ENCODE data around the gene RECK.

RECK gene

DNA sequence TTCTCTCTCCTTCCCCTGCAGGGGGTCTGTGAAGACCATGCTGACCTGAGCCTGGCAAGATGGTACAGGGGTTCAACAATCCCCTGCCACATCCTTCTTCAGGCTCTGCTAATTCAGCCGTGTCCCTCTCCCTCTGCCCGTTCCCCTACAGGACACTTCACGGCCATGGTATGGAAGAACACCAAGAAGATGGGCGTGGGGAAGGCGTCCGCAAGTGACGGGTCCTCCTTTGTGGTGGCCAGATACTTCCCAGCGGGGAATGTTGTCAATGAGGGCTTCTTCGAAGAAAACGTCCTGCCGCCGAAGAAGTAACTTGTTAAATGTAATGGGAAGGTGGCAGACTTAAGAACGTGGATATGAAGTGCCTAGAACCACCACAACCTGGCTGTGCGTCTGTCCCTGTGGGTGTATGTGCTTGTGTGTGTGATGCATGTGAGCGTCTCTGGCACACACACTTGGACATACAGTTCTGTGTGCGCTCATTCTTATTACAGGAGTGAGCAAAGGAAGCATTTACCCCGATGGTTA, 125.6 kb downstream of the RECK start:
- DNase-seq, result no peak

DNA sequence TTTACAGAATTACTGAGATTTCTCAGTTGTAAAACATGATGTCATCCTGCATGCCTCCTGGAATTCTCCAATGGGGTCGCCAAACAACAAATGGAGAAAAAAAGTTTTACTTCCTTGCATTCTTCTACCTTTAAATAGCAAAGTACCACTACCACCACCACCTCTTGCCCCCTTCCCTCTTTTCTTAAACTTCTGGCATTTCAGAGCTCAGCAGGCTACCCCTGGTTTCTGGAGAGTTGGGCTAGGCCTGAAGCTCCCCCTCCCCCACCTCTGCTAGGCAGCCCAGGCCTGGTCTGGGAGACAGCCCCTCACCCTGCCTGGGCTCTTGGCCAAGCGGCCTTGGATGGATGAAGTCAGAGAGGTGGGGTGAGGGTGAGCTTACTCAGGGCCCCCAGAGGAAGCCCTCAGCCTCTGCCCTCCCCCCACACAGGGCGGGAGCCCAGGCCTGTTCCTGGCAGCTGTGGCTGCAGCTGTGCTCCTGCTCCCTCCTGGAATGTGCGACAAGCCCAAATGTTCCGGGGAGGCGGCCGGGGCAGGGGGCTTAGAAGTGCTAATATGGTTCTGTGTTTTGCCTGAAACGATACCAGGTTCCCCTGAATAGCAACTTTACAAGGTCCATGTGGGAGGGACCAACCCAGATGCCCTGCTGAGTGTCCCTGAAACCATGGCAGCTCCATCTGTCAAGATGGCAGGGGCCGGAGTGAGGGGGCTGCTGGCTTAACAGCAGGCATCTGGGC, 126.5 kb downstream of the RECK start:
- no peak for DNase-seq

DNA sequence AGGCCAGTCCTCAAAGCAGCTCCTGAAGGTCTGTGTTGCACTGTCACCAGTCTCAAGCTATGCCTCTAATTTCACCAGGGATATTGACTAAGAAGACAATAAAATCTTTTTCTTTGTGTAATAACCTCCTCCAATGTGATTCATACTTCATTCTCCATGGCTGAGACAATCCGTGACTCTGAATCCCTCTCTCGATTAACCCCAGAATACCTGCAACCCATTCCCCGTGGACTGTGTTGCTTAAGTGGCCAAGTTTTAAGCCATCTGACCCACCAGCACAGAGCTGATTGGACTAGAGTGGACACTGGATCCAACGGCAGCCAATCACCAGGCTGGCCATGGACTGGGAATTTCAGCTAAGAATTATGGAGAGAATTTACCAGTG, 127.1 kb downstream of the RECK start:
- DNase-seq, result no peak

DNA sequence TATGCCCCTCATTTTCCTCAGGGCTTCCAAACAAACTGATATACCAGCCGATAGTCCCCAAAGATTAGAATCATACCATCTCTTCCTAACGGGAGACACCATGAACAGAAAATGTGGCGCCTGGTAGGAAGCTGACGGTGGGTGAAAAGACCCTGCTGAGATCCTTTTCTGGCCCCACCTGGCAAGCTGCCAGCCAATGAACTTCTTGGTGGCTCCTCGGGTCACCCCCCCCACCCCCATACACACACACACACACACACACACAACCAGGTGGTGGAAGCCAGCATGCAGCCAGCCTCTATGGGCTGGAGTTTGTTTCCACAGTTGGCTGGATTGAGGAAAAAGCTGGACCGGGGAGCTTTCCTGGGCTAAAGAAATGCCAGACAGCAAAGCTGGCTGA, 127.7 kb downstream of the RECK start:
- no peak for DNase-seq

DNA sequence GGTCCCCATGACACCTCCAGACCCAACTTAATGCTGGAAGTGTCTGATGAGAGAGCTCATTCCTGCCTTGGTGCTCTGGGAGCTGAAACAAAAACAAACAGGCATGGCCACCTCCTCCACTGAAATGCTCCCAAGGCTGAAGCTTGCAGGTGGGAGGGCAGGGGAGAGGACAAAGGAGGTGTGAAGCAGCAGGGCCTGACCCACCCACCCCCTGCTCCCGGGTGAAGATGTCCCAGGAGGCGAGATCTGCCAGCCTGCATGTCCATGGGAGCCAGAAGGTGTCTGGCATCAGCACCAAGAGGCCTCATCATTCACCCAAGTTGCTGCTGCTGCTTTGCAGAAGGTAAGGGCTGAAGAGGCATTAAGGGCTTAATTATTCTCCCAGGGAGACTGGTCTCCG, 128.3 kb downstream of the RECK start:
- DNase-seq, result no peak

DNA sequence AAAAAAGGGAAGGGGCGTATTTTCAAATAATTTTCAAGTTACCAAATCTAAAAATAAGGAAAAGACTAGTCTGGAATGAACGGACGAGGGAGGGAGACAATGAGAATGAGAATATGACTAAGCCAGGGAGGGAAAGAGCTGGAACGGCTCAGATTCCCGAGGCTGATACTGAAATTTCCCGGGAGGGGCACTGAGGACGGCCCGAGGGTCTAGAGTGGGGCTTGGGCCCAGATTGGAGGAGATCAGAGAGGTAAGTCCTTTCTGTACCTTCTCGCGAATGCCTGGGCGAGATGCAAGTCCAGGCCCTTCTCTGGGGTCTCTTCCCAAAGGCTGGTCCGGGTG, 129.1 kb downstream of the RECK start:
- DNase-seq, result no peak

DNA sequence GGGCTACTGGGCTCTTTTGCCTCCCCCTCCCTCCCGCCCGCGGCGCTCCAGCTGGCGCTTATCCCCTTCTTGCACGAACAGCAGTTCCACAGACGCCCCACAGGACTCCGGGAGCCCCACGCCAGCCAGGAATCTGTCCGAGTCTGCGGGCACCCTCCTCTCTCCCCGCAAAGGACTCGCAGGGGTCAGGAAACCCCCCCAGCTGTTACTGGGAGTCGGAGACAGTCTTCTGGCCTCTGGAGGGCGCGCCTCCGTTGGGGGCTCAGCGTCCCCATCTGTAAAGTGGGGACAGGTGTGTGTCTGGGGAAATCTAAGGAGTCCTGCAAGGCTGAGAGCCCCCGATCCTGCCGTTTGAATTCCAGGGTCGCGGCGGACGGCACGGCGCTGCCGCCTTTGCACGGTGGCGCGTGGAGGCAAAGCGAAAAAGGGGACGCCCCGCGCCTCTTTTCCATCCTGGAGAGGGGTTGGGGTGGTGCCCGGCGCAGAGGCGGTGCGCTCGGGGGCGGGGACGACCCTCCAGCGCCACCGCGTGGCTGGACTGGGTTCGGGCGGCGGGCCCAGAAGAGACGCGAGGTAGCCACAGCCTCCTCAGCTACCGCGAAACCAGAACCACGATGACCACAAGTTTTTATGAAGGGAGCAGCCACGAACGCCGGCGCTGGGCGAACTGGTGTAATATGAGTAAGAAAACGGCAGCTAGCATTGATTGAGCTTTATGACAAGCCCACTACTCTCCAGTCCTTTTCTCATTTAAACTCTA, 129.6 kb downstream of the RECK start:
- peak; percentile 50 for DNase-seq

DNA sequence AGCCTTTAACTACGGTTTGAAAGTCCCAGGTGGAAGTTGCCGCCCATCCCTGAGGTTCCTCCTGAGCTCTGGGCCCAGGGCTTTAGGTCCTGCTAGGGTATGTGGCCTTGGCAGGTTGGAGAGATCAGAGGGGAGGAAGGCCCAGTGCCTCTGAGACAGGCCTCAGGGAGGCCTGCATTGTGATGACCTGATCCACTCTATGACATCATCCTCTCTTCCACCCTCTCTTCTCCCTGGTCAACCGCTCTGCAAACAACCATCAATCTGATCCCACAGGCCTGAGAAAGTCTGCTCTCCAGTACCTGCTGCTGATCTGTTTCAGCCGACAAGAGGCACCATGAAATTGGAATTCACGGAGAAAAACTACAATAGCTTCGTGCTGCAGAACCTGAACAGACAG, 132.5 kb downstream of the RECK start, which contains the start of gene CCIN:
Gene CCIN, plus strand, starts transcription at position 223 of the 400 bp plus-strand sequence. Its CDS starts 115 bp downstream, at position 338.
- DNase-seq, result peak; percentile 23

DNA sequence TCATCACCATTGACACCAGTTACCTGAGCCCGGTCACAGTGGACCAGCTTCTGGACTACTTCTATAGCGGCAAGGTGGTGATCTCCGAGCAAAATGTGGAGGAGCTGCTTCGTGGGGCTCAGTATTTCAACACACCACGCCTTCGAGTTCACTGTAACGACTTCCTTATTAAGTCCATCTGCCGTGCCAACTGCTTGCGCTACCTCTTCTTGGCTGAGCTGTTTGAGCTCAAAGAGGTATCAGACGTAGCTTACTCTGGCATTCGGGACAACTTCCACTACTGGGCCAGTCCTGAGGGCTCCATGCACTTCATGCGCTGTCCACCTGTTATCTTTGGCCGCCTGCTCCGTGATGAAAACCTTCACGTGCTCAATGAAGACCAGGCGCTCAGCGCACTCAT, 133.0 kb downstream of the RECK start:
- no peak for DNase-seq

DNA sequence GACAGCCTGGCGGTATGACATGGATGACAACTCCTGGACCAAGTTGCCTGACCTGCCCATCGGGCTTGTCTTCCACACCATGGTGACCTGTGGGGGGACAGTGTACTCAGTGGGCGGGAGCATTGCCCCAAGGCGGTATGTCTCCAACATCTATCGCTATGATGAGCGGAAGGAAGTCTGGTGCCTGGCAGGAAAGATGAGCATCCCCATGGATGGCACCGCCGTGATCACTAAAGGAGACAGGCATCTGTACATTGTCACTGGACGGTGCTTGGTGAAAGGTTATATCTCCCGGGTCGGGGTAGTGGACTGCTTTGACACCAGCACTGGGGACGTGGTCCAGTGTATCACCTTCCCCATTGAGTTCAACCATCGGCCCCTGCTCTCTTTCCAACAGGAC, 133.8 kb downstream of the RECK start:
- DNase-seq, result no peak

DNA sequence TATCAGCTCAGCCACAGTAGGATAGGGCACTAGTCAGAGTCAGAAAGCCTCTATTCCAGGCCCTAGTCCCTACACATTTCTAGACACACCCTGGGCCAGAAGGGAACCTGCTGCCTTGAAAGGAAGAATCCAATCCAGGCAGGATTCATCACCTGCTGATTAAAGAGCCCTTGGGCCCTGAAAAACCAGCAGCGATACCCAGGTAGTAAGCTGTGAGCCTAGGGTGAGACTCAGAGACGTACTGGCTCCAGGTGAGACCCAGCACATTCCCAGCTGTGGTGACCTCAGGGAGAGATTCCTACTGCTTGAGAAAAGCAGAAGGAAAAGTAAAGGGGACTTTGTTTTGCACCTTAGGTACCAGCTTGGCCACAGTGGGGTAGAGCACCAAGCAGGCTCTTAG, 137.1 kb downstream of the RECK start:
- no peak for DNase-seq

Measured in NCI-H510A treated with DMSO at 0.1 percent for 48 hours (cell line).